K562 (cell line): ENCODE results near the gene TRMT2A. TPM values are rescaled to one million over a fixed set of nuclear protein-coding genes. Genes with fewer than 3 reads are reported as not detected.

Experiments
- CHCHD3 ChIP-seq: fragments of 250-450 bp; sonication (Bioruptor Pico); IDR thresholded peaks from 2 replicates; pipeline ENCODE4 v2.1.2; 2022; ENCODE audit warnings: mild to moderate bottlenecking
- ELK1 ChIP-seq: sonication (generic); formaldehyde crosslinking; IDR thresholded peaks from 2 replicates; pipeline ENCODE4 v1.8.1; 2022; ENCODE audit warnings: missing genetic modification reagents
- ILF3 ChIP-seq: fragments of 450-650 bp; IDR thresholded peaks from 2 replicates; pipeline ENCODE4 v1.6.1; 2018; ENCODE audit warnings: antibody characterized with exemption, mild to moderate bottlenecking, moderate library complexity, borderline replicate concordance
- MTF1 ChIP-seq: fragments of 250-450 bp; sonication (Bioruptor Pico); IDR thresholded peaks from 2 replicates; pipeline ENCODE4 v1.9.0; 2021; ENCODE audit warnings: moderate library complexity, mild to moderate bottlenecking, inconsistent platforms, borderline replicate concordance
- NCOA2 ChIP-seq, 2 experiments: fragments of 450-650 bp; IDR thresholded peaks; 2 replicates each; pipeline ENCODE4 v1.6.1; 2018; ENCODE audit warnings: mild to moderate bottlenecking in 2 of 2, moderate library complexity in 1 of 2; ENCODE audit not compliant: partially characterized antibody in 2 of 2
- NEUROD1 ChIP-seq: fragments of 150-350 bp; IDR thresholded peaks from 2 replicates; pipeline ENCODE4 v1.6.1; 2014; ENCODE audit warnings: borderline replicate concordance, low read length, low read depth; ENCODE audit not compliant: partially characterized antibody
- NR2F6 ChIP-seq: fragments of 450-650 bp; formaldehyde crosslinking; IDR thresholded peaks from 2 replicates; pipeline ENCODE4 v1.4.0; 2020; ENCODE audit warnings: mild to moderate bottlenecking
- PHF21A ChIP-seq: fragments of 450-650 bp; IDR thresholded peaks from 2 replicates; pipeline ENCODE4 v1.6.1; 2017; ENCODE audit warnings: low read depth, borderline replicate concordance
- POLR3A ChIP-seq: IDR thresholded peaks from 2 replicates; pipeline ENCODE4 v1.6.1; 2011; ENCODE audit warnings: borderline replicate concordance, mild to moderate bottlenecking, moderate library complexity; ENCODE audit not compliant: insufficient read length, insufficient read depth; ENCODE audit errors: extremely low read depth
- RBM25 ChIP-seq: fragments of 200-400 bp; formaldehyde crosslinking; IDR thresholded peaks from 2 replicates; pipeline ENCODE4 v1.6.1; 2018; ENCODE audit warnings: low read length, low read depth, moderate library complexity; ENCODE audit not compliant: severe bottlenecking
- SIN3A ChIP-seq, 2 experiments: fragments of 150-350 bp in 1 of 2; IDR thresholded peaks; 2 replicates each; pipeline ENCODE4 v1.6.1; 2011 to 2016; ENCODE audit warnings: borderline replicate concordance in 2 of 2, low read depth in 2 of 2, low read length in 2 of 2, mild to moderate bottlenecking in 2 of 2, moderate library complexity in 2 of 2; ENCODE audit not compliant: control insufficient read depth in 1 of 2
- THAP12 ChIP-seq: fragments of 250-450 bp; sonication (Bioruptor Pico); IDR thresholded peaks from 2 replicates; pipeline ENCODE4 v1.9.0; 2021; ENCODE audit warnings: mild to moderate bottlenecking, inconsistent platforms
- TRIM24 ChIP-seq, 2 experiments: fragments of 450-650 bp; IDR thresholded peaks; 2 replicates each; pipeline ENCODE4 v1.6.1; 2016
- ZBTB12 ChIP-seq: fragments of 250-450 bp; sonication (Bioruptor Pico); IDR thresholded peaks from 2 replicates; pipeline ENCODE4 v1.4.0; 2020
- ZBTB34 ChIP-seq: fragments of 250-450 bp; sonication (Bioruptor Pico); IDR thresholded peaks from 2 replicates; pipeline ENCODE4 v1.8.0; 2021; ENCODE audit warnings: mild to moderate bottlenecking, moderate library complexity
- ZNF592 ChIP-seq: fragments of 450-650 bp; IDR thresholded peaks from 2 replicates; pipeline ENCODE4 v1.6.1; 2017; ENCODE audit warnings: antibody characterized with exemption, mild to moderate bottlenecking
- ZNF764 ChIP-seq: fragments of 250-450 bp; sonication (Bioruptor Pico); IDR thresholded peaks from 2 replicates; pipeline ENCODE4 v1.4.0; 2020; ENCODE audit warnings: low read depth, mild to moderate bottlenecking, moderate library complexity
- polyA plus RNA-seq, 8 experiments: library from polyadenylated mRNA; depleted of rRNA in 4 of 8; stranded (reverse) in 5 of 8; unstranded in 3 of 8; fragments of >200 nt; fragmentation: Nextera tagmentation in 2 of 8; fragmentation: Illumina TruSeq in 1 of 8; extraction: Ambion mirVana in 2 of 8; extraction: Trizol in 1 of 8; gene quantifications; 2 replicates each; pipeline versions ENCODE4 v1.2.1 to v1.2.3, GENCODE V29; 2011 to 2014; ENCODE audit warnings: inconsistent platforms in 1 of 8, missing spikeins in 1 of 8
- total RNA-seq, 7 experiments: library from RNA; depleted of rRNA in 6 of 7; stranded (reverse); fragments of >200 nt in 6 of 7; fragmentation: Illumina TruSeq in 2 of 7; extraction: Trizol in 2 of 7; gene quantifications; 2 replicates each; pipeline versions ENCODE4 v1.2.1 to v1.2.3, GENCODE V29; 2011 to 2021; ENCODE audit warnings: low replicate concordance in 1 of 7

The TRMT2A gene
- total and polyA plus RNA-seq, 9 of the 15 experiments (the other 6 are each of a cell fraction or from before 2014, with no cell fraction given): 1.6 to 265 (median 140) TPM

- no peak for TF ChIP-seq ZBTB12 (CRISPR knock-in tag)
- TF ChIP-seq ELK1 (CRISPR knock-in tag): no peak
- TF ChIP-seq ZNF592: no peak
- TF ChIP-seq NEUROD1: peak; percentile 3
- TF ChIP-seq ZNF764 (CRISPR knock-in tag): 0 out of 2 replicates have a peak, but pooled peaks have one; percentile 2
- TF ChIP-seq SIN3A (IDR thresholded peaks at IDR 0.05; ENCODE audit: borderline replicate concordance in 2 of 2, control insufficient read depth in 1 of 2, low read depth in 2 of 2, low read length in 2 of 2): no peak; a peak in 1 of 4 replicates
- TF ChIP-seq TRIM24 (IDR thresholded peaks at IDR 0.05): no peak
- no peak for TF ChIP-seq RBM25
- TF ChIP-seq ZBTB34 (CRISPR knock-in tag): 0 out of 2 replicates have a peak, but pooled peaks have one; percentile 19
- TF ChIP-seq NCOA2 (IDR thresholded peaks at IDR 0.05; ENCODE audit: partially characterized antibody in 2 of 2): no peak
- no peak for TF ChIP-seq CHCHD3 (CRISPR knock-in tag)
- no peak for TF ChIP-seq NR2F6
- TF ChIP-seq MTF1 (CRISPR knock-in tag): no peak
- no peak for TF ChIP-seq ILF3
- TF ChIP-seq POLR3A: no peak
- no peak for TF ChIP-seq THAP12 (CRISPR knock-in tag)
- no peak for TF ChIP-seq PHF21A
Observed at GRCh38 chr22:20110359-20110985, 6.6 kb downstream of the TRMT2A start (continued).
